ENCODE results near the gene ATP13A3.
"Not testable (repeated sequence)": the region's sequence is repeated elsewhere in the genome, so short reads cannot be mapped to it uniquely, and the experiment has no call there.

Gene ATP13A3

GRCh38 chr3:194499516-194499915 is 12.7 kb upstream of the ATP13A3 start:
- not testable (repeated sequence) for DNase-seq (ENCODE audit: low spot score)

- DNase-seq (ENCODE audit: low spot score), result no peak
Observed at GRCh38 chr3:194497799-194498575, 11.2 kb upstream of the ATP13A3 start.

DNA sequence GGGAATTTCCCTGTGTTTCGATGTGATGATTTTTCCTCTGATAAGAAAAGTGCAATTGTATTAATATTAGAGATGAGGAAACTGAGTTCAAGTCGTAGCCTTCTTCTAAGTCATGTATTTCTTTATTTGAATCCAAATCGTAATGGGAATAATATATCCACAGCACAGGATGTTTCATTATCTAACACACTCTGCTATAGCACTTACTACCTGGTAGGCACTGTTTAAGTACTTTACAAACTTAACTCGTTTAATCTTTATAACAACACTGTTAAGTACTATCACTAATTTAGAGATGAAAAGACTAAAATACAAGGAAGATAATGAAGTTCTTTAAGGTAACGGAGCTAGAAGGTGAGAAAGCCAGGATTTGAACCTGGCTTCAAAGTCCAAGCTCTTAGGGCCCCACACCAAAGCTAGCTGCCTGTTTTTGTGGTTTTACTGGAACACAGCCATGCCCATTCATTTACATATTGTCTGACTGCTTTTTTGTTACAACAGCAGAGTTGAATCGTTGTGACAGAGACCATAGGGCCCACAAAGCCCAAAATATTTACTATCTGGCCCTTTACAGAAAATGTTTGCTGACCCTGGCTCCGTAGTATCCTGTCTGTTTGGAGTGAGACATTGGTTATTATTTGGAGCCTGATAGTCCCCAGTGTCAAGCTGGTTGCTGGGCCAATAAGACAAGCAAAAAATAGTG is 9.6 kb upstream of the ATP13A3 start:
- DNase-seq (ENCODE audit: low spot score), result no peak

GRCh38 chr3:194494951-194495374 is 8.2 kb upstream of the ATP13A3 start:
- no peak for DNase-seq (ENCODE audit: low spot score)

DNA sequence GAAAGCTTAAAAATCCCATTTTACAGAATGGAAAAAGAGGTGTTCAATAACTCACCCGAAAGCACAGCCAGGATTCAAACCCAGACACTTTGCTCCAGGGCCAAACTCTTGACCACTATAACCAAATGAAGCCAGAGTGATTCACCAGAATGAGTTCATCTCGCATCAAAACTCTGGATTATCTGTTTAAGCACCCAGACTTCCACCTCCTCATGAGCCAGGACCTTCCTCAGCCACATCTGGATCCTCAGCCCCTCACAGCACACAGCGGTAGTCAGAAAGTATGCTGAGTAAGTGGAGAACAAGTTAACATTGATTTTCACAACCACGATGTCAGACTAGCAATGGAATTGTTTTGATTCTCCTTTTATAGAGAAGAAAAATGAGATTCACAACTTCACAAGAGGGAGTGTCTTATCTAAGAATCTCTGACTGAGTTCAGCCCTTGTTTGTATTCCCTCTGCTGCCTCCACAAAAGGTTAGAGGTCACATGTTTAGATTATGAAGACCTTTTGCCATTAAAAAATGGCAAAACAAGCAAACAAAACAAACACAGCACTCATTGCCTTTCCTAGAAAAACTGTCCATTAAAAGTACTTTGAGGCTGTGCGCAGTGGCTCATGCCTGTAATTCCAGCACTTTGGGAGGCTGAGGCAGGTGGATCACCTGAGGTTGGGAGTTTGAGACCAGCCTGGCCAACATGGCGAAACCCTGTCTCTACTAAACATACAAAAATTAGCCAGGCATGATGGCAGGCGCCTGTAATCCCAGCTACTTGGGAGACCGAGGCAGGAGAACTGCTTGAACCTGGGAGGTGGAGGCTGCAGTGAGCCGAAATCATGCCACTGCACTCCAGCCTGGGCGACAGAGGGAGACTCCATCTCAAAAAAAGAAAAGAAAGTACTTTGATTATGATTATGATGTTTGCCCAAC is 7.5 kb upstream of the ATP13A3 start:
- not testable (repeated sequence) for DNase-seq (ENCODE audit: low spot score)

- no peak for DNase-seq (ENCODE audit: low spot score)
Observed at GRCh38 chr3:194492001-194492400, 5.2 kb upstream of the ATP13A3 start.

GRCh38 chr3:194489736-194490612 is 3.2 kb upstream of the ATP13A3 start:
- peak; percentile 6 for DNase-seq (ENCODE audit: low spot score)

- no peak for DNase-seq (ENCODE audit: low spot score)
Observed at GRCh38 chr3:194488055-194488742, 1.4 kb upstream of the ATP13A3 start.

- peak; percentile 14 for DNase-seq (ENCODE audit: low spot score)
Observed at GRCh38 chr3:194487289-194488054, 670 bp upstream of the ATP13A3 start.

DNA sequence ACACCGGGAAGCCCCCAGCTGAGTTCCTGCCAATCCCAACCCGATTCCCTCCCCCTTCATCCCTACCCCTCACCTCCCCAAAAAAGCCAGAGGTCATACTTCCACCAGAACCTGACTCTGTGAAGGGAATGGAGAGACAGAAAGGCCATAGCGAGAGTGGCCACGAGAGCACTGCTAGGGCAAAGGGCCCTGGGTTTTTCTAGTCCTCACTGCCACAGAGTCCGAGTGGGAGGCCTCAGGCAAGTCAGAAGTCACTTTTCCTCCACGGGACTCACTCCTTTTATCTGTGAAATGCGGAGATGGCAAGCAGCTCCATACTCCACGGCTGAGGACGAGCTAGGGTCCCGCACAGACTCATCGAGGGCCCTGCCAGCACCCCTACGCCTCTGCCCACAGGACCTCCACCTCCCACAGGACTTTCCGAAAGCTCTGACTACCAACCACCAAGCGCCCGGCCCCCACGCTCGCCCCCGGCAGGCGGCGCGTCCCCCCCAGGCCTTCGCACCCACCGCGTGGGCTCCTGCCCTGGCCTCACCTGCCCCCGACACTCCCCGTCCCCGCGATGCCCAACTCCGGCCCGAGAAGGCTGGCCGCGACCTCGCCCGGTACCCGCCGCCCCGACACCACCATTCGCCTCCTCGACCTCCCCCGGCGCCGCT is 792 bp downstream of the ATP13A3 start:
- DNase-seq (ENCODE audit: low spot score), result peak; percentile 40

- DNase-seq (ENCODE audit: low spot score), result peak; percentile 13
Observed at GRCh38 chr3:194485468-194485880, 1.3 kb downstream of the ATP13A3 start.

DNA sequence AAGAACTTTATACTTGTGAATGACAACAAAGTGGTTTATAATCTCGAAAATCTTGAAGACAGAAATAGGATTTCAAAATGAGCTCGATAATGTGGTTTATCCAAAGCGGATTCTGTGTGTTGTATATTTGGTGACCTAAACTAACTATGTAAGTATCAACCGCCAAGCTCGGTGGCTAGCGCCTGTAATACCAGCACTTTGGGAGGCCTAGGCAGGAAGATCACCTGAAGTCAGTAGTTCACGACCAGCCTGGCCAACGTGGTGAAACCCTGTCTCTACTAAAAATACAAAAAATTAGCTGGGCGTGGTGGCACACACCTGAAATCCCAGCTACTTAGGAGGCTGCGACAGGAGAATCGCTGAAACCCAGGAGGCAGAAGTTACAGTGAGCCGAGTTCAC is 2.2 kb downstream of the ATP13A3 start:
- DNase-seq (ENCODE audit: low spot score), result no peak

GRCh38 chr3:194483850-194484249 is 3.0 kb downstream of the ATP13A3 start:
- no peak for DNase-seq (ENCODE audit: low spot score)

DNA sequence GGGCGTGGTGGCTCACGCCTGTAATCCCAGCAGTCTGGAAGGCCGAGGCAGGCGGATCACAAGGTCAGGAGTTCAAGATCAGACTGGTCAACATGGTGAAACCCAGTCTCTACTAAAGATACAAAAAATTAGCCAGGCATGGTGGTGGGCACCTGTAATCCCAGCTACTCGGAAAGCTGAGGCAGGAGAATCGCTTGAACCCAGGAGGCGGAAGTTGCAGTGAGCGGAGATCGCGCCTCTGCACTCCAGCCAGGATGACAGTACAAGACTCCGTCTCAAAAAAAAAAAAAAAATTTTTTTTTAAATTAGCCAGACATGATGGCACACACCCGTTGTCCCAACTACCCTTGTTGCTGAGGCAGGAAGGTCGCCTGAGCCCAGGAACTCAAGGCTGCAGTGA is 4.0 kb downstream of the ATP13A3 start:
- not testable (repeated sequence) for DNase-seq (ENCODE audit: low spot score)

GRCh38 chr3:194482196-194482593 is 4.6 kb downstream of the ATP13A3 start:
- DNase-seq (ENCODE audit: low spot score), result no peak

DNA sequence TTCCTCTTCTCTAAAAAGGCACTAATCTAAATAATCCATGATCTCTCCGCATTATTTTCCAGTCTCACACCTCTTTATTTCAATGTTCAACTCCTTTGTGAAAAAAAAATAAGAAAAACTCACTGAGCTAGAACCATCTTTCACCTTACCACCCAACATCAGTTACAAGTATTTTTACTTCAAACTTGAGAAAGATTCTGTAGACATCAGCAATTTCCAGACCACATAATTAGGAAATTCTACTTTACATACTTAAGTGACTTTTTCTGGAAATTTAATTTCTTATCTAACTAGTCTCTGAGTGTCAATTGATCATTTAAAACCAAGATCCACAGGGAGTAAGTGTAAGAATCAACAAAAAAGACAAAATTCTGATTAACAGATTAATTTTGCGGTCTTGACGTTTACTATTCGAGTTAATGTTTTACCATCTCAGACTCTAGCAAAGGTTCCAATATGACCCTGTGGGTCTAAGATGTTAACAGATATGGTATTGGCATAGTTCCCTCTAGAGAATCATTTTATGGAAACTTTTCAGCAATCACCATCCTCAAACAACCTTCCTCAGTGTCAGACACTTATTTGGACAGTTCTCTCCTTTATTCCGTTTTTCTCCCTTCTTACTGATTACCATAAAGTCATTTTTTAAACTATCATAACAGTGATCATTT is 5.1 kb downstream of the ATP13A3 start:
- no peak for DNase-seq (ENCODE audit: low spot score)

GRCh38 chr3:194481103-194481502 is 5.7 kb downstream of the ATP13A3 start:
- DNase-seq (ENCODE audit: low spot score), result no peak

GRCh38 chr3:194476784-194477183 is 10.0 kb downstream of the ATP13A3 start:
- no peak for DNase-seq (ENCODE audit: low spot score)

DNA sequence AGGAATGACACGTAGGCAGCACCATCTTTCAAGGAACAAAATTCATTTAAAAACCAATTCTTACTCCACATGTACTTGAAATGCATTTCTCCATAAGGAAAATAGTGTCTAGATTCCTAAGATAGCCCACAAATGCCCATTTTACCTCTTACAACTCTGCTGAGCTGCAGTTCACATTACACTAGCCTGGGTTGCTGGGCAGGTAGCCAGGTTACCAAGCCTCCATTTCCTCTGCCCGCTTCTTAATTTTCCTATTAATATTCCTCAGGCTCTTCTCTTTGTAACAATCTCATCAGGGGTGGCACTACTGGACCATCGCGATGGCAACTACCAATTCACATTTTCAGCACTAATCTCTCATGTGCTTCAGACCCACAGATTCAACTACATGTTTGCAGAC is 10.8 kb downstream of the ATP13A3 start:
- no peak for DNase-seq (ENCODE audit: low spot score)
